GM18526 (cell line): ENCODE results near the gene APOL2.

Source experiments
- POLR2A ChIP-seq: IDR thresholded peaks from 3 replicates; pipeline ENCODE4 v1.6.1; 2011; ENCODE audit not compliant: insufficient read length; ENCODE audit errors: extremely low read depth

Gene APOL2

GRCh38 chr22:36239401-36240171 is at the start of gene APOL2:
APOL2 (minus strand) TSS chr22:36239527; CDS start chr22:36233162, 6,365 bp downstream.
- TF ChIP-seq POLR2A: peak; percentile 59

DNA sequence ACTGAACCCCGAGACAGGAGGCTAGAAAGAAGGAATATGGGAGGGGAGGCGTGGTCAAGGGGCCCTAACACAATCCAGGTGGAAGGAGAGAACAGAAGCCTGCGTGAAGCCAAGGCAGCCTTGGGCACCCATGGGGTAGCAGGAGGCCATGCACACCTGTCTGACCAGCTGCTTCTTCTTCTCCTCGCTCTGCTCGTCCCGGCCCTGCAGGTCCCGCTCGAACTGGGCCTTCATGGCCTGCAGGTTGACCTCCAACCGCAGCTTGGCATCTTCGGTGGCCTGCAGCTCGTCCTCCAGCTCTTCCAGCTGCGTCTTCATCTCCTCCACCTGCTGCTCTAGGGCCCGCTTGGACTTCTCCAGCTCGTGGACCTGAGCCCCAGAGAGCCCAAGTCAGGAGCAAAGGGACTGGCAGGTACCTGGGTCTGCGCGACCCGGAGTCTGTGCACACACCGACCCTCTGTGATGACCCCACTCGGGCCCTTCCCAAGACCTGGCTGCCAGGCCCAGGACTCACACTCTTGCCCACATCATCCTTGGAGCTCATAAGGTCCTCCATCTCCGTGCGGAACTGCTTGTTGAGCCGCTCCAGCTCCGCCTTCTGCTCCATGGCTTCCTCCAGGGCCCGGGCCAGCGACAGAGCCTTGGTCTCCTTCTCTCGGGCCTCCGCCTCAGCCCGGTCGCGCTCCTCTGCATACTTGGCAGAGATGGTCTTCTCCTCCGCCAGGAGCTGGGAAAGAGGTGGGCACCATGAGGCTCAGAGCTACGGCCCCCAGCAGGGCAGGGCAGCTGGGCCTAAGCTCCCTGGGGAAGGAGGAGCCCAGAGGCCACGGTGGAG is 49.5 kb upstream of the APOL2 start:
- TF ChIP-seq POLR2A: no peak

DNA sequence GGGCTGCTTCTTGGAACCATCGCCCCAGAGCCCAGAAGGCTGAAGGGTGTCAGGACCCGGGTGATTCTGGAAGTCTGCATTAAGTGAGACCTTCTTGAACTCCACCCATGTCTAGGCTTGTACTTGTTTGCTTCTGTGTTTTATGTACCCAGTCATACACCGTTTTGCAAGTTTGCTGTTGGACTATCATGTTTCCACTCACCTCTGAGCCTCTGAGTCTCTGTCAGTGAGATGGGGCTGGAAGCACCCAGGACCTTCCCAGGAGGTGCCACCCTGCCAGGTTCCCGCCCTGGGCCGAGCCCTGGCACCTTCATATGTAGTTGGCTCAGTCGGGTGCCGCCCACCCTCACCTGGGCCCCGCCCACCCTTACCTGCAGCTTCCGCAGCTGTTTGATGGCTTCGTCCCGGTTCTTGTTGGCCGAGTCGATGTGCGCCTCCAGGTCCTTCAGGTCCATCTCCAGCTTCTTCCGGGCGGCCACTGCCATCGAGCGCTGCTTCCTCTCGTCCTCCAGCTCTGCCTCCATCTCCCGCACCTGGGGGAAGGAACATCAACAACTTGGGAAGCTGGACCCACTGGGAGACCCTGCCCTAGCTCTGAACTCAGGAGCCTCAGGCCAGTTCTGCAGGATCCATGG is 48.7 kb upstream of the APOL2 start:
- TF ChIP-seq POLR2A: no peak

GRCh38 chr22:36286096-36286957 is 47.0 kb upstream of the APOL2 start:
- TF ChIP-seq POLR2A: no peak

DNA sequence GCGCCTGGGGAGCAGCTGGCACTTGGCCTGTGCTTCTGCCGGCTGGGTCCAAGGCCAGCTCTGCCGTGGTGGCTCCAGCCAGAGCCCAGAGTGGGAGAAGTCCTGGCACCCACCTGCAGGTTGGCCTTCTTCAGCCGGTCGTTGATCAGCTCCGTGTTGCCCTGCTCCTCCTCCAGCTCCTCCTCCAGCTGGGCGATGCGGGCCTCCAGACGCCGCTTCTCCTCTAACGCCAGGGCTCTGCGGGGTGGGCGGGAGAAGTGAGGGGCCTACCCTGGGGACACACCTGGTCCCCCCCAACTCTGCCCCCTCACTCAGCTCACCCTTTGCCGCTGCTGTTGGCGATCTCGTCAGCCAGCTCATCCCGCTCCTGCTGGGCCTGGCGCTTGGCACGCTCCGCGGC is 46.2 kb upstream of the APOL2 start:
- no peak for TF ChIP-seq POLR2A

- no peak for TF ChIP-seq POLR2A
Measured at GRCh38 chr22:36285017-36285416, 45.7 kb upstream of the APOL2 start.

GRCh38 chr22:36284171-36284571 is 44.8 kb upstream of the APOL2 start:
- no peak for TF ChIP-seq POLR2A

- TF ChIP-seq POLR2A: no peak
Measured at GRCh38 chr22:36282328-36282831, 43.1 kb upstream of the APOL2 start.

DNA sequence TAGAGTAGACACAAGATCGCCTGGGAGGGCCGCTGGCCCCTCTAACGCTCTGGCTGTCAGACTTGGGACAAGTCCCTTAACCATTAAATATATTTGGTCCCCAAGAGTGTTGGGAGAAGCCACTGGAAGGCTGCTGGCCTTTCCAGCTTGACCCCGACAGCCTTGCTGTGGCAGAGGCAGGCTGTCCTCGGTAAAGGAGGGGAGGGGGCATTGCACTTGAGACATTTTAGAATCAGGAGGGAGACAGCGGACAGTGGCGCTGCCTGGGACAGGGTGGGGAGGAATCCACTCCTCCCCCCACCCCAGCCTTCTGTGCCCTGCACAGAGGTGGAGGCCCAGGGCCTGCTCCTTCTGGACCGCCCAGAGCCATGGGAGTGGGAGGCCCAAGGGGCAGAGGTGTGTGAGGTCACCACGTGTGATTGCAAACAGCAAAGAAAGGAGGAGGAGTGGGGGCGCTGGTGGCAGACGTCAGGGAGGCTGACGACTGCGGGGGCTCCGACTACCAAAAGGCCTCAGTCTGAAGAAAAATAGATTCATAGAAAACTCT is 42.5 kb upstream of the APOL2 start:
- TF ChIP-seq POLR2A: no peak

GRCh38 chr22:36280379-36280778 is 41.1 kb upstream of the APOL2 start:
- TF ChIP-seq POLR2A: no peak

GRCh38 chr22:36279219-36279666 is 39.9 kb upstream of the APOL2 start:
- TF ChIP-seq POLR2A: no peak

GRCh38 chr22:36277482-36278291 is 38.4 kb upstream of the APOL2 start:
- TF ChIP-seq POLR2A: no peak

- no peak for TF ChIP-seq POLR2A
Measured at GRCh38 chr22:36274531-36274930, 35.2 kb upstream of the APOL2 start.
